HG02571 (cell line): ENCODE results near the gene PGBD5.

Source experiments
- ATAC-seq: cut with Tn5 transposase; IDR thresholded peaks from one replicate; pipeline ENCODE4 v1.9.1; 2021; ENCODE audit warnings: mild to moderate bottlenecking, moderate library complexity; ENCODE audit not compliant: unreplicated experiment

Gene PGBD5

GRCh38 chr1:230398856-230399255 is 27.3 kb downstream of the PGBD5 start:
- no peak for ATAC-seq

- no peak for ATAC-seq
These were observed 29.2 kb downstream of the PGBD5 start for GRCh38 chr1:230396966-230397365.

GRCh38 chr1:230395932-230396331 is 30.2 kb downstream of the PGBD5 start:
- no peak for ATAC-seq

- no peak for ATAC-seq
These were observed 31.4 kb downstream of the PGBD5 start for GRCh38 chr1:230394741-230395140.

GRCh38 chr1:230394134-230394533 is 32.0 kb downstream of the PGBD5 start:
- ATAC-seq = no peak

- ATAC-seq = no peak
These were observed 32.4 kb downstream of the PGBD5 start for GRCh38 chr1:230393722-230394121.

- ATAC-seq = no peak
These were observed 33.1 kb downstream of the PGBD5 start for GRCh38 chr1:230392920-230393521.

GRCh38 chr1:230392536-230392909 is 33.6 kb downstream of the PGBD5 start:
- ATAC-seq = no peak

- no peak for ATAC-seq
These were observed 34.2 kb downstream of the PGBD5 start for GRCh38 chr1:230391776-230392535.

- no peak for ATAC-seq
These were observed 35.8 kb downstream of the PGBD5 start for GRCh38 chr1:230390371-230390770.

GRCh38 chr1:230387876-230388275 is 38.3 kb downstream of the PGBD5 start:
- ATAC-seq = no peak

GRCh38 chr1:230387296-230387695 is 38.8 kb downstream of the PGBD5 start:
- ATAC-seq = no peak

- no peak for ATAC-seq
These were observed 39.4 kb downstream of the PGBD5 start for GRCh38 chr1:230386637-230387262.

- ATAC-seq = no peak
These were observed 40.2 kb downstream of the PGBD5 start for GRCh38 chr1:230385930-230386329.

- ATAC-seq = no peak
These were observed 41.0 kb downstream of the PGBD5 start for GRCh38 chr1:230385158-230385450.

- ATAC-seq = no peak
These were observed 41.6 kb downstream of the PGBD5 start for GRCh38 chr1:230384380-230385157.

- ATAC-seq = no peak
These were observed 42.7 kb downstream of the PGBD5 start for GRCh38 chr1:230383425-230383824.

GRCh38 chr1:230382001-230382491 is 44.1 kb downstream of the PGBD5 start:
- ATAC-seq = no peak

- ATAC-seq = no peak
These were observed 44.5 kb downstream of the PGBD5 start for GRCh38 chr1:230381585-230381984.

- ATAC-seq = no peak
These were observed 45.1 kb downstream of the PGBD5 start for GRCh38 chr1:230381049-230381467.

GRCh38 chr1:230379928-230380327 is 46.2 kb downstream of the PGBD5 start:
- no peak for ATAC-seq
